HG03469 (cell line): ENCODE measurements around the gene RAD51B.
"Not testable (repeated sequence)": the region's sequence is repeated elsewhere in the genome, so short reads cannot be mapped to it uniquely, and the experiment has no call there.

ENCODE experiments used
- ATAC-seq: cut with Tn5 transposase; IDR thresholded peaks from one replicate; pipeline ENCODE4 v1.9.1; 2021; ENCODE audit warnings: mild to moderate bottlenecking, moderate library complexity, moderate number of reproducible peaks; ENCODE audit not compliant: unreplicated experiment

RAD51B gene

DNA sequence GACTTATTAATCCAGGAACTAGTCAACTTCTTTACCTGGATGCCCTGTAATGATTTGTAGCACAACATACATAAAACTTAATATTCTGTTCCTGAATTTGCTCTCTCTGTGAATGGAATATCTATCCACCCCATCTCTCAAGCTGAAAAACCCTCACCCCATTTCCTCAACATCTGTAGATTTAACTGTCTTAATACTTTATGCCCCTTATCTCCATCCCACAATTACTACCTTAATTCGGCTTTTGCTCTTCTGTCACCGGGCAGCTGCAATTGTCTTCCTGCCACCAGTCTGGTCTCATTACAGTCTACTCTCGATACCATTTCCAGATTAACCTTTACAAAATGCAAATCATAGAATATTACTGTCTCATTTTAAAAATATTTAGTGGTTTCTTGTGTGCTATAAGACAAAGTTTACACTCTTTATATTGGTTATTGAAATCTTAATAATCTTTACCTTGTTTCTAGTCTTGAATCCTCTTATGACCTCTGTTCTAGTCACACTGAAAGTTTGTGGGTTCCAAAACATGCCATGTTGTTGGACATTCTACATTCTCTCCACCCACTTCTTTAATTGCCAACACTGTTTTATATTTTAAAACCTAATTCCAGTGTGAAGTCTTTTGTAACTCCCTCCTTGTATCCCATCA lies 347.3 kb downstream of the RAD51B start:
- ATAC-seq = no peak

DNA sequence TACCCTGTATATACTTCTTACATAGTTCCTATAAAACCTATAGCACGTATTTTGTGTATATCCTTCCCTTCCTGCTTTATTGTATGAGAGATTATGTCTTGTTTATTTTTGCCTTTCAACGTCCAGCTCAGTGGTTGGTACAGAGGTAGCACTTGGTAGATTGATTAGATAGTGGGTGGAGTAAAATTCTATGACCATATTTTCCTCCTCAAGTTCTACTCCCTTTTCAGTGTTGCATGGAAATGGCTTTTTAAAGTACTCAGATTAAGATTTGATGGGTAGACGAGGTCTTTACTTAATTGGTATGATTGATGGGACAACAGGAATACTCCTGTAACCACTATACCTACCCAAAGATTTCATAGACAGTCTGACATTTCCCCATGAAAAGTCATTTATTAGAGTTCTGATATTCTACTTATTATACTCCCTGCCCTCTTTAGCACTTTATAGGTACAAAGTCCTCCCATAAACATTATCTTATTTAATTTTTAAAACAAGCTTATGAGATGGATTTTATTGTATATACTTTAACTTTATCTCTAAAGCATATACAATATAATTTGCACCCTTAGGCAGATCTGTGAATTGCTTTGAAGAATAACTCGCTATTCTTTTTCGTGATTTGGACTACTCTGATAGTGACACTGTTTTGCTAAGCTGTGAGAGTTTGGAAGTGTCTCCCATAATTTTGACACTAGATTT lies 348.0 kb downstream of the RAD51B start:
- no peak for ATAC-seq

GRCh38 chr14:68168460-68169109 lies 349.0 kb downstream of the RAD51B start:
- no peak for ATAC-seq

DNA sequence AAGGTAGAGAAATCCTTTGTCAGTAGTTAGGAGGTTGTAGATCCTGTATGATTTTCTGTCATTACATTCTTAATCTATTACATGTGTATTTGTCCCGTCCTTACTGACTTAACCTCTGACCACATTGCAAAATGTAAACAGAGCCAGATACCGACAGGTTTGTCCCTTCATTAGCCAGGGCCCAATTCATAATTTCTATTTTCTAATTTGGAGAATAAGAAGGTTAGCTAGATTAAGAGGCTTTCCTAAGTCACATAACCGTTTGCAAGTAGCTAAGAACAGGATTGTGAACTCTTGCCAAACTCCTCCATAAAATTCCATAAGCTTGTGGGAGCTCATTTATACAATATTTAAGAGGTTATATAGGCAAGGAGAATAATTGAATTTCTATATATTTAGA lies 352.6 kb downstream of the RAD51B start:
- ATAC-seq = no peak

DNA sequence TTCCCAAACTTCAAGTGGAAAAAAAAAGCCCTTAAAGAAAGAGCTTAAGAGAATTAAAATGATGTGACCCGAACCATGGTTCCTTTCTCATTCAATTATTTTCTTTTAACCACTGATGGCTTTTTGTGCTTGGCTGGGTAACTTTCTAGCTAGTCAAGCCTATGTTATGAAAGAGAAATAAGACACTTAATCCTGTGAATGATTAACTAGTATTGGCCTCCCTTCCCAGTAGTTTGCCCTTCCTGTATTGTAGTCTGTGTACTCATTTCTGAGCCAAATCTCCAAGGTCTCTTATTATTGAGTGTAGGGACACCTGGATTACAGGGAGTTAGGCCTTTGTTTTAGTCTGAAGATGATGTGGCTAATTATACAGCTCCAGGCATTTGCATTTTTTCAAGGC lies 353.0 kb downstream of the RAD51B start:
- no peak for ATAC-seq

DNA sequence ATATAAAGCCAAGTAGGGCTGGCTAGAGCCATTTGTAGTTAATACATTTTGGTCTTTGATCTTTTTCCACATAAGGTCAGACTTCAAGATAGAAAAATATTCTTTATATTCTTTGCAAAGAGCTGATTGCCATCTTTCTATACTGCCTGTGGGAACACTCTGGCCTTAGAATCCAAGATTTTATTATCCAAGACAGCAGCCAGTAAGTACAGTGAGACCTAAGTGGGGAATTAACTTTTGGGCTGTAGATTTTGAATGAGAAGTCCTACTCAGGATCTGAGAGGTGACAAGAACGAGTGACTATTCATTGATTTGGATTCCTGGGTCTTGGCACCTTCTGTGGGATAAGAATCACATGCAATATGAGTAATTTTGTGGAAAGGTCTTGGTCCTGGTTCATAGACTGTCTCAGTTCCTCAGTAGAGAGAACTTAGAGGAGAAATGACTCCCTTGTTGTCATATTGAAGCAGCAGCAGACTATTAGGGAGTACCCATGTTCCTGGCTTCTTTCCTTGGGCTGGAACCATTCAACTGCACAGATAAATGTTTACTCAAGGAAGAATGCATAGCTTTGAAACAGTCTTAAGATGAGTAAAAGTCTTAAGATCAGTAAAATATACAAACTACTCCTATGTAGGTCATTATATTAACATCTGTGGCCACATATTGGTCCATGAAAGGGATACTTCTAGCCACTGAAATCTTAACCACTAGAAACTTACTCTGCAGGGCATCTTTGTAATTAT lies 353.8 kb downstream of the RAD51B start:
- no peak for ATAC-seq

GRCh38 chr14:68174446-68174845 lies 354.9 kb downstream of the RAD51B start:
- no peak for ATAC-seq

DNA sequence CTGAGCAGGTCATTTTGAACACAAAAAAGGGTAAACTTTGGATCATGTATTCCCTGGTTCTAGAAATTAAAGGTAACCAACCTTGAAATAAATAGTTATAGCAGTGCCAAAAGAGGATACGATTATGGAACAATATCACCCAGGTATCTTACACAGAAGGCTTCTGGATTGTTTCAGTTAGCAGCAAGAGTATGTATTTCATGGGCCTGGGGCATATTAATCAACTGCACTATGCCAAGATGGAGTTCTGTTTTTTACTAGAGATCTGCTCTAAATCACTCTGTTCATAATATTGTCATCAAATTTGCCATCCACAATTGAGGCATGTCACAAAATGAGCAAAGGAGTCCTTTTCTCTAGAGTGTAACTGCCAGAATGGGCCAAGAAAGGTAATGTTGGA lies 357.1 kb downstream of the RAD51B start:
- ATAC-seq = no peak

DNA sequence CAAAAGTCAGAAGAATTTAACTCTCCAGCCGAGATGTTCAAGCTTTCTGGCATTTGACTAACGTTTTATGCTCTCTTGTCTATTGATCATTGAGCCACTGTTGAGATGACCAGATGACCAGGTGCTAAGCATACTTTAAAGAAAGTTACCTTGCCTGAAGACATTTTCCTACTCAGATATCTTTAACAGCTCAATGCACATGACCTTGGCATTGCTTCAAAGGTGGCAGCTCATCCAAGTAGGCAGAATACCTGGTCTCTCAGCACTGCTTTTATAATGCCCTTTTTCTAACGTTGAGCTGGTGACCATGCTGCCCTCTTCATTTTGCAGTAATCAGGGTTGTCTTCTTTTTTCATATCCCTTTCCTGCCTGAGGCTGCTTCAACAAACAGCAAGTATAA lies 358.1 kb downstream of the RAD51B start:
- ATAC-seq = no peak

- no peak for ATAC-seq
These were observed 358.7 kb downstream of the RAD51B start for GRCh38 chr14:68178282-68178681.

DNA sequence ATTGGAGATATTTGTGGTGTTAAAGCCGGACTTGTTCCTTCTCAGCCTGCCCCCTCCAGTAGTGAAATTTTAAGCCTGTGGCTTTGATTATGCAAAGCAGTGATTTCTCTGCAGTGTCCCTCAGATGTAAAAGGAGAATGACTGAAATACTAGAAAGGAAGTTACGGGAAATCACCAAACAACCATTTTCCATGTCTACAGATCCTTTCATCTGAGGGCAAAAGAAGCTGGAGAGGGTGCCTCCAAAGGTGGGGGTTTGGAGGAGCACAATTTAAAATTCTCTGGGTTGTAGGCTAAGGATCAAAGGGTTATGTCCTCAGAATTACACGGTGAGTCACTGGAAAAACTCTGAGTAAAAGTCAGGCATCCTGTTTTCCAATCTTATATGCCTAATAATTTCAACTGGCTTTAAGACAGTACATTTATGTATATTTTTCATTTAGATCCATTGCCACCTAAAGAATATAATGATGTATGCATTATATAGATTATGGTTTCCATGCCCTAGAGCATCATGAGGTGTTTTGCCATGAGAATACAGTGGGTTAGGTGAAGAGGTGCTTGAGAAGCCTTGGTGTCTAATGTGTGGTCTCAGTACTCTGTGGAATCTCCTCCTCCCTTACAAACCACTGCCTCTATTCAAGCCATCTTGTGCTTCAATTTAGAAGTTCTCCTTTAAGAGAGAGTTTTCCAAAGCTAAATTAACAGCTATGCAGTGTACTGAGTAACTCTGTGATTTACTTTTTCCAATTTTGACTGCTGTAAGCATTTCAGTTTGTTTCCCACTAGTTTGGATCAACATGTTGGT lies 362.1 kb downstream of the RAD51B start:
- no peak for ATAC-seq

- ATAC-seq = no peak
These were observed 362.9 kb downstream of the RAD51B start for GRCh38 chr14:68182492-68182891.

GRCh38 chr14:68186500-68187276 lies 367.1 kb downstream of the RAD51B start:
- not testable (repeated sequence) for ATAC-seq

DNA sequence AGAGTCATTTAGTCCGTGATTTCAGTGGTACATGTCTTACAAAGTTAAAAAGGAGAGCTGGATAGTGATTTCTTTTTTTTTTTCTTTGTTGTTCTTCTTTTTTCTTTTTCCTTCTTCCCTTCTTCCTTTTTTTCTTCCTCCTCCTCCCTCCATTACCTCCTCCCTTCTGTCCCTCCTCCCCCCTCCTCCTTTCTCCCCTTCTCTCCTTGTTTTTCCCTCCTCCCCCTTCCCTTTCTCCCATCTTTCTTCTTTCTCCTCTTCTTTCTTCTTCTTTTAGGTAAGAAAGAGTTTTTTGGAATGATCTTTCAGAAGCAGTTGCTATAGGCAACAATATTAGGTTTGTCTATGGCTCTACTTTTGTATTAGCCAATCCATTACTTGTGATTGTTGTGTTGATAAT lies 368.6 kb downstream of the RAD51B start:
- no peak for ATAC-seq

DNA sequence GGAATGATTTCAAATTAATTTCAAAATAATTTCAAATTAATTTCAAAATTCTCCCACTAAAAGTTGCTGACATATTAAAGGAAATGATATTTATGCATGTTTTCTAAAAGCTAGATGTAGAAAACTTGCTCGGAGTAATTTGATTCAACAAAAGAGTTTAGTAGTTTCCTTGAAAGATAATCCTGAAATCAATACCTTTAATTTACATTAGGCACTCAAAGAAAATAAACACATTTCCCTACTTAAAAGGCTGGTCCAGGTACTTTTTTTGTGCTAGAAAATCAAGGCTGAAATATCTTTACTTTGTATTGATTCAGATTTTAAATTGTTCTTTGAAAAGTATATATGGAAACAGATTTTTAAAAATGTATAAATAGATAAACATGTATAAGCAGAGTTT lies 370.5 kb downstream of the RAD51B start:
- ATAC-seq = no peak

DNA sequence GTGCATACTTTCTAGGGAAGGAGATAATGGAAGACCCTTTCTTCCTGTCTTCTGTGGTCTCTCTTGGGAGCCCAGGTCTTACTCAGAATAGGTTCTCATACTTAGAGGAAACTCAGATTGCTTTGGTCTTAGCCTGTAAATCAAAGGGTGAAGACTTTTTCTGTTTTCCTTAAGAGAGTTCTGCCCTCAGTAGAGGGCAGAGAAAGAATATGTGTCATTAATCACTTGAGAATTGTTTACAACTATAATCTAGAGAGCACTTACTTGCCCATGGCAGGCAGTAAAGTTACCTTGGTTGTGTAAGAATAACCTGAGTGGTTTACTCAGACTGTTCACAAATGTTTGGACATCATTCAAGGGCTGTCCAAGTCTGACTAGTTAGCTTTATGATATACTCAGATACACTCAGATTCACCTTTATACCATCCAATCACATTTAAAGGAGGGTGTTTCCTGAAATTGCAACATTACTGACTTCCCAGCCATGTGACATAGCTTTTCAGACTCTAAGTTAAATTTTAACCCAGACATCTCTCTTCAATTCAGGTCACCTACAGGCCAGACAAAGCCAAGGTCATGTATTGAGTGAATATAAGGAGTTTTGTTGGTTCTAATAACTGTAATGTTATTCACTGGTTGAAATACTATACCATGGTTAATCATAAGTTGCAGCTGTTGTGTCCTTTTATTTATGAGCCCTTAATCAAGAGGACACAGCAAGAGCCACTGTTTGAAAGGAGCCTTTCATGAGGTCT lies 372.2 kb downstream of the RAD51B start:
- ATAC-seq = no peak

DNA sequence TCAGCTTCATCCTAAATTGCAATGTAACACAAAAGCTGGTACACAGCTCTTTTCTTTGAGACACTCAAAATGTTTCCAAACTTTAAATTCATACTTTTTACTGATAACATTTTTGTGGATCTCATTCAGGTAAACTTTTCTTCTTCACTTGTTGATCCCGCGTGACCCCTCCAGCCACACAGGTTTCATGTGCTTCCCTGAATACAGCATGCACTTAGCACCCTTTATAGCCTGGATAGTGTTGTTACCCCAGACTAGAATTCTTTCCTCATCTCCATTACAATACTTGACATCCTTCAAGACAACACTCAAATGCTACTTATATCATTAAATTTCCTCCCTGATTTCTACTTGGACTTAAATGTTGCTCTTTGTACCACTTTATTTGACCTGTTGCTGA lies 373.4 kb downstream of the RAD51B start:
- ATAC-seq = no peak

- no peak for ATAC-seq
These were observed 374.5 kb downstream of the RAD51B start for GRCh38 chr14:68193970-68194681.

DNA sequence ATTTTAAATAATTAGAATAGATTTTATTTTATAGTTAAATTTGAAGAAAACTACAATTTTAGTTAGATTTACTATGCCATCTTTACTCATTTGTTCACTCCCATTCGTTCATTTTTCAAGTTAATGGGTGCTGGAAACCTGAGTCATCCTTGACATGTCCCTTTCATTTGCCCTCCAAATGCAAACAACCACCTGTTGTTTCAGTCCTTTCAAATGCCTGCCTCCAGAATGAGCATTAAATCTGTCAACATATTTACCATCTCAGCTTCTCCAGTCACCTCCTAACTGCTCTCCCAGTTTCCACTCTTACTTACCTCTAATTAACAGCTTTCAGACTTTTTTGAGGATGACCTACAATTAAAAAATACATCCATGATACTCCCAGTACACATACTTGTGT lies 375.5 kb downstream of the RAD51B start:
- ATAC-seq = no peak
